Measurements from ENCODE around the gene ADCY1.

ADCY1 gene

DNA sequence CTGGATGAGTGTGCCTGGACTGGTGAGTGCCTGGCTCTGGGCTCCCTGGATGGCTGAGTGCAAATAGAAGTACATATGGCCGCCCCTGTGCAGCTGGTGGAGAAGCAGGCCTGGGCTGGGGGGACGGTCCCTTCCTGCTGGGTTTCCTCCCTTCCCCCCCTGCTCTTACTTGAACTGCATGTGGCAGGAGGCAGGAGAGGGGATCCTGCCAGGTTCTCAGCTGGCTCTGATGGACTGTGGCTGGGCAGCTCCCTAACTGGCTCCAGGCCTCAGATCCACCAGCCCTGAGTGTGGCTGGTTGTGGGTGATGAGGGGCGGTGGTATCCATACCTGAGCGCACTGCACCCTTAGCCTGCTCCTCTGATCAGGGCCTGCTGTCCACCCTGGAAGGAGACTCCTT is 26.9 kb downstream of the ADCY1 start:
- H3K79me2 ChIP-seq (ENCODE audit: low read length) = peaks cover 5% of the 10 kb centered on the region; the same call in 1 of the 2 replicates
- no peaks in the 10 kb centered on the region; the same call in 1 of the 2 replicates for H3F3A ChIP-seq (ENCODE audit: insufficient read depth, low read length)
- no peak for DNase-seq
- H3K4me1 ChIP-seq (ENCODE audit: low read length) = no peaks in the 10 kb centered on the region
- no peaks in the 10 kb centered on the region for H3K27me3 ChIP-seq (replicated peaks; ENCODE audit: insufficient read depth, low read length)
- H3K27ac ChIP-seq (ENCODE audit: low read length) = no peak overlapping the region
- H3K9me3 ChIP-seq (replicated peaks; ENCODE audit: insufficient read depth, low read length) = no peaks in the 10 kb centered on the region
- H3K9ac ChIP-seq (ENCODE audit: low read length) = no peak overlapping the region
- H3K36me3 ChIP-seq (replicated peaks; ENCODE audit: insufficient read depth, low read length) = 0 out of 2 replicates have a peak, but pooled peaks cover 3% of the 10 kb centered on the region
- no peak overlapping the region for H2AFZ ChIP-seq (ENCODE audit: low read length)
- no peak overlapping the region for H3K4me2 ChIP-seq (ENCODE audit: low read depth, low read length)
- H3K9me2 ChIP-seq (replicated peaks; ENCODE audit: insufficient read depth, low read length) = no peaks in the 10 kb centered on the region
- no peak overlapping the region for H3K4me3 ChIP-seq (ENCODE audit: low read length)
- H4K20me1 ChIP-seq (ENCODE audit: insufficient read depth, low read length) = no peaks in the 10 kb centered on the region
- TF ChIP-seq, protein P1, sequence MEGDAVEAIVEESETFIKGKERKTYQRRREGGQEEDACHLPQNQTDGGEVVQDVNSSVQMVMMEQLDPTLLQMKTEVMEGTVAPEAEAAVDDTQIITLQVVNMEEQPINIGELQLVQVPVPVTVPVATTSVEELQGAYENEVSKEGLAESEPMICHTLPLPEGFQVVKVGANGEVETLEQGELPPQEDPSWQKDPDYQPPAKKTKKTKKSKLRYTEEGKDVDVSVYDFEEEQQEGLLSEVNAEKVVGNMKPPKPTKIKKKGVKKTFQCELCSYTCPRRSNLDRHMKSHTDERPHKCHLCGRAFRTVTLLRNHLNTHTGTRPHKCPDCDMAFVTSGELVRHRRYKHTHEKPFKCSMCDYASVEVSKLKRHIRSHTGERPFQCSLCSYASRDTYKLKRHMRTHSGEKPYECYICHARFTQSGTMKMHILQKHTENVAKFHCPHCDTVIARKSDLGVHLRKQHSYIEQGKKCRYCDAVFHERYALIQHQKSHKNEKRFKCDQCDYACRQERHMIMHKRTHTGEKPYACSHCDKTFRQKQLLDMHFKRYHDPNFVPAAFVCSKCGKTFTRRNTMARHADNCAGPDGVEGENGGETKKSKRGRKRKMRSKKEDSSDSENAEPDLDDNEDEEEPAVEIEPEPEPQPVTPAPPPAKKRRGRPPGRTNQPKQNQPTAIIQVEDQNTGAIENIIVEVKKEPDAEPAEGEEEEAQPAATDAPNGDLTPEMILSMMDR (IDR thresholded peaks at IDR 0.05; ENCODE audit: low read length) = no peak
- TF ChIP-seq EZH2 (optimal IDR thresholded peaks at IDR 0.05; ENCODE audit: low read depth, low read length) (no peak), EZH2phosphoT487 (IDR thresholded peaks at IDR 0.05; ENCODE audit: low read length) (no peak)

GRCh38 chr7:45601816-45602540 is 27.8 kb downstream of the ADCY1 start:
- Histone ChIP-seq H3F3A (ENCODE audit: insufficient read depth, low read length) (no peaks in the 10 kb centered on the region; the same call in 1 of the 2 replicates), H2AFZ (ENCODE audit: low read length) (no peak overlapping the region), H3K4me2 (ENCODE audit: low read depth, low read length) (no peak overlapping the region), H3K27ac (ENCODE audit: low read length) (no peak overlapping the region), H3K79me2 (ENCODE audit: low read length) (peaks cover 14% of the 10 kb centered on the region), H3K4me1 (ENCODE audit: low read length) (no peaks in the 10 kb centered on the region), H3K27me3 (replicated peaks; ENCODE audit: insufficient read depth, low read length) (no peaks in the 10 kb centered on the region), H3K9me2 (replicated peaks; ENCODE audit: insufficient read depth, low read length) (no peaks in the 10 kb centered on the region), H3K36me3 (replicated peaks; ENCODE audit: insufficient read depth, low read length) (0 out of 2 replicates have a peak, but pooled peaks cover 3% of the 10 kb centered on the region), H4K20me1 (ENCODE audit: insufficient read depth, low read length) (no peaks in the 10 kb centered on the region), H3K9me3 (replicated peaks; ENCODE audit: insufficient read depth, low read length) (no peaks in the 10 kb centered on the region), H3K4me3 (ENCODE audit: low read length) (no peak overlapping the region), H3K9ac (ENCODE audit: low read length) (no peak overlapping the region)
- no peak for DNase-seq
- TF ChIP-seq EZH2 (optimal IDR thresholded peaks at IDR 0.05; ENCODE audit: low read depth, low read length) (no peak), EZH2phosphoT487 (IDR thresholded peaks at IDR 0.05; ENCODE audit: low read length) (no peak)
- TF ChIP-seq, protein P1 (IDR thresholded peaks at IDR 0.05; ENCODE audit: low read length) = no peak

- Histone ChIP-seq H3K9me3 (replicated peaks; ENCODE audit: insufficient read depth, low read length) (no peaks in the 10 kb centered on the region), H2AFZ (ENCODE audit: low read length) (no peak overlapping the region), H4K20me1 (ENCODE audit: insufficient read depth, low read length) (no peaks in the 10 kb centered on the region), H3K4me1 (ENCODE audit: low read length) (no peaks in the 10 kb centered on the region), H3K36me3 (replicated peaks; ENCODE audit: insufficient read depth, low read length) (0 out of 2 replicates have a peak, but pooled peaks cover 3% of the 10 kb centered on the region), H3K4me2 (ENCODE audit: low read depth, low read length) (no peak overlapping the region), H3K79me2 (ENCODE audit: low read length) (peaks cover 35% of the 10 kb centered on the region), H3K27ac (ENCODE audit: low read length) (no peak overlapping the region), H3K9me2 (replicated peaks; ENCODE audit: insufficient read depth, low read length) (no peaks in the 10 kb centered on the region), H3K27me3 (replicated peaks; ENCODE audit: insufficient read depth, low read length) (no peaks in the 10 kb centered on the region), H3K9ac (ENCODE audit: low read length) (no peak overlapping the region), H3F3A (ENCODE audit: insufficient read depth, low read length) (no peaks in the 10 kb centered on the region; the same call in 1 of the 2 replicates), H3K4me3 (ENCODE audit: low read length) (no peak overlapping the region)
- TF ChIP-seq EZH2phosphoT487 (IDR thresholded peaks at IDR 0.05; ENCODE audit: low read length) (no peak), EZH2 (optimal IDR thresholded peaks at IDR 0.05; ENCODE audit: low read depth, low read length) (no peak)
- TF ChIP-seq, protein P1 (IDR thresholded peaks at IDR 0.05; ENCODE audit: low read length) = no peak
- DNase-seq = no peak
Measured at GRCh38 chr7:45606050-45606449, 31.9 kb downstream of the ADCY1 start.
